Endodermal cell (in vitro differentiated cells): Measurements from ENCODE around the gene IPPK. TPM values are rescaled to one million over a fixed set of nuclear protein-coding genes. Genes with fewer than 3 reads are reported as not detected.

ENCODE experiments used
- DNase-seq: peaks from one replicate; pipeline ENCODE4 v3.0.0-alpha.2; 2017
- H3K27ac ChIP-seq: 2 replicates; pipeline ENCODE4 v1.5.1; 2013; ENCODE audit warnings: mild to moderate bottlenecking, low read depth, low read length, moderate library complexity
- H3K27me3 ChIP-seq: 2 replicates; pipeline ENCODE4 v1.6.1; 2013; ENCODE audit warnings: mild to moderate bottlenecking, low read length, moderate library complexity; ENCODE audit not compliant: insufficient read depth, control insufficient read depth, poor library complexity, severe bottlenecking
- H3K36me3 ChIP-seq: 2 replicates; pipeline ENCODE4 v1.7.0; 2013; ENCODE audit warnings: mild to moderate bottlenecking, low read length, moderate library complexity; ENCODE audit not compliant: control insufficient read depth, insufficient read depth
- H3K4me1 ChIP-seq: one replicate; pipeline ENCODE4 v1.7.0; 2013; ENCODE audit warnings: low read length; ENCODE audit not compliant: control insufficient read depth, insufficient read depth
- H3K4me3 ChIP-seq: 2 replicates; pipeline ENCODE4 v1.5.1; 2013; ENCODE audit warnings: mild to moderate bottlenecking, low read length, moderate library complexity
- H3K9ac ChIP-seq: 2 replicates; pipeline ENCODE4 v1.6.1; 2013; ENCODE audit warnings: mild to moderate bottlenecking, low read length, moderate library complexity; ENCODE audit not compliant: poor library complexity, severe bottlenecking; ENCODE audit errors: extremely low read depth
- H3K9me3 ChIP-seq: 2 replicates; pipeline ENCODE4 v1.6.1; 2013; ENCODE audit warnings: mild to moderate bottlenecking, low read length, moderate library complexity; ENCODE audit not compliant: control insufficient read depth
- H3K27ac Mint-ChIP-seq: 2 replicates; pipeline ENCODE4 v1.8.0; 2020; ENCODE audit warnings: mixed read lengths
- H3K27me3 Mint-ChIP-seq: 2 replicates; pipeline ENCODE4 v1.8.0; 2021; ENCODE audit warnings: mild to moderate bottlenecking, mixed read lengths; ENCODE audit not compliant: insufficient read depth
- H3K36me3 Mint-ChIP-seq: 2 replicates; pipeline ENCODE4 v1.8.0; 2020; ENCODE audit warnings: low read depth, mixed read lengths
- H3K4me1 Mint-ChIP-seq: 2 replicates; pipeline ENCODE4 v1.8.0; 2020; ENCODE audit warnings: mixed read lengths
- H3K4me3 Mint-ChIP-seq: 2 replicates; pipeline ENCODE4 v1.8.0; 2020; ENCODE audit warnings: mild to moderate bottlenecking, moderate library complexity, mixed read lengths
- H3K9me3 Mint-ChIP-seq: 2 replicates; pipeline ENCODE4 v1.8.0; 2020; ENCODE audit warnings: mild to moderate bottlenecking, mixed read lengths
- WGBS, 2 experiments: methylation state at CpG; one replicate each; pipeline versions ENCODE4 v1.1.5 to v1.1.7; 2013; ENCODE audit warnings: missing lambda C conversion rate in 2 of 2, mixed read lengths in 1 of 2; ENCODE audit not compliant: insufficient coverage in 1 of 2, insufficient read length in 1 of 2; 5-methylcytosine and 5-hydroxymethylcytosine counted together
- total RNA-seq, 2 donors: library from RNA; stranded (reverse); fragmentation: NEBNext Ultra II Directional in 1 of 2; extraction: Animal tissue kit (Norgen Biotek cat#: 25700) in 1 of 2; gene quantifications; 2 replicates in 1 of 2; 3 replicates in 1 of 2; pipeline ENCODE4 v1.2.1, GENCODE V29; 2021
- TF ChIP-seq, protein P1 (sequence below): fragments of 200-600 bp; sonication (generic); conservative IDR thresholded peaks from 2 replicates; pipeline ENCODE4 v1.5.0; 2021; ENCODE audit warnings: antibody characterized with exemption, mild to moderate bottlenecking

The IPPK gene
- total RNA-seq, 2 donors from 2014 or later, result 9.3 TPM

DNA sequence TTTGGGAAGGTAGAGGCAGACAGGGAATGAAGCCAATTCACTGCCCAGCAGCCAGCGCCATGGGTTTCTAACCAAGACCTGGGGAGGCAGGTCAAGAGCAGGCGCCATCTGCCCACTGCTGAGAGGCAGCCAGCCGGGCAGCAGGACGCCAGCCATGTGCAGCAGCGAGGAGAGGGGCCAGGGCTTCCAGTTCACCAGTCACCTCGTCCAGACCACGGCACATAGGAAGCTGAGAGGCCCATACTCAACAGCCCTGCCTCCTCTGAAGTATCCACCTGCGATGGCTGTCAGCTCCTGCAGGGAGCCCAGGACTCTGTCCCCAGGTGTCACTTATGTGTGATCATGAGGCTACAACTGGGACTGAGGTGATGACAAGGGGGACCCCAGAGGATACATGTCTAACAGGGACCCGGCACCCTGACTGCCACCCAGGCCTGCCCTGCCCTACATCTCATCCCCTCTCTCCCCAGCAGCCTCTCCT is 30.1 kb downstream of the IPPK start:
- Histone ChIP-seq H3K9me3 (no peaks in the 10 kb centered on the region), H3K36me3 (peaks cover 42% of the 10 kb centered on the region), H3K4me3 (no peak overlapping the region), H3K9ac (no peak overlapping the region), H3K27ac (no peak overlapping the region), H3K4me1 (no peaks in the 10 kb centered on the region), H3K27me3 (no peaks in the 10 kb centered on the region)
- Mint-ChIP-seq H3K9me3 (no peaks in the 10 kb centered on the region), H3K36me3 (peaks cover 44% of the 10 kb centered on the region), H3K4me1 (no peaks in the 10 kb centered on the region), H3K27me3 (no peaks in the 10 kb centered on the region), H3K4me3 (no peak overlapping the region), H3K27ac (no peak overlapping the region)
- no peak for DNase-seq
- TF ChIP-seq, protein P1, sequence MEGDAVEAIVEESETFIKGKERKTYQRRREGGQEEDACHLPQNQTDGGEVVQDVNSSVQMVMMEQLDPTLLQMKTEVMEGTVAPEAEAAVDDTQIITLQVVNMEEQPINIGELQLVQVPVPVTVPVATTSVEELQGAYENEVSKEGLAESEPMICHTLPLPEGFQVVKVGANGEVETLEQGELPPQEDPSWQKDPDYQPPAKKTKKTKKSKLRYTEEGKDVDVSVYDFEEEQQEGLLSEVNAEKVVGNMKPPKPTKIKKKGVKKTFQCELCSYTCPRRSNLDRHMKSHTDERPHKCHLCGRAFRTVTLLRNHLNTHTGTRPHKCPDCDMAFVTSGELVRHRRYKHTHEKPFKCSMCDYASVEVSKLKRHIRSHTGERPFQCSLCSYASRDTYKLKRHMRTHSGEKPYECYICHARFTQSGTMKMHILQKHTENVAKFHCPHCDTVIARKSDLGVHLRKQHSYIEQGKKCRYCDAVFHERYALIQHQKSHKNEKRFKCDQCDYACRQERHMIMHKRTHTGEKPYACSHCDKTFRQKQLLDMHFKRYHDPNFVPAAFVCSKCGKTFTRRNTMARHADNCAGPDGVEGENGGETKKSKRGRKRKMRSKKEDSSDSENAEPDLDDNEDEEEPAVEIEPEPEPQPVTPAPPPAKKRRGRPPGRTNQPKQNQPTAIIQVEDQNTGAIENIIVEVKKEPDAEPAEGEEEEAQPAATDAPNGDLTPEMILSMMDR, result no peak
- 91 to 97% methylated on average over 7 to 9 of the region's 9 CpGs for WGBS, 2 experiments

DNA sequence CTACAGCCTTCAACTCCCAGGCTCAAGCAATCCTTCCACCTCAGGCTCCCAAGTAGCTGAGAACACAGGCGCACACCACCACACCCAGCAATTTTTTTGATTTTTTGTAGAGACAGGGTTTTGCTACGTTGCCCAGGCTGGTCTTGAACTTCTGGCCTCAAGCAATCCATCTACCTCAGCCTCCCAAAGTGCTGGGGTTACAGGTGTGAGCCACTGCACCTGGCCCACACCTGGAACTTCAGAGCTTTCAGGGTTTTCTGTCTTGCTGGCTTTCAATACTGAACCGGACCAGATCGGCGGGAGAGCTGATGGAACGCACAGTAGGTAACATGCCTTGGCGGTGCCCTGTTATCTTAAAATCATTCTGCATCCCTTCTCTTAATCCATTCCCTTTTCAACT is 30.8 kb downstream of the IPPK start:
- Mint-ChIP-seq H3K9me3 (no peaks in the 10 kb centered on the region), H3K27me3 (no peaks in the 10 kb centered on the region), H3K4me3 (no peak overlapping the region), H3K27ac (peak overlapping the region; percentile 48), H3K36me3 (peaks cover 43% of the 10 kb centered on the region), H3K4me1 (peaks cover 2% of the 10 kb centered on the region)
- Histone ChIP-seq H3K4me1 (no peaks in the 10 kb centered on the region), H3K9ac (no peak overlapping the region), H3K9me3 (no peaks in the 10 kb centered on the region), H3K36me3 (peaks cover 39% of the 10 kb centered on the region), H3K27me3 (no peaks in the 10 kb centered on the region), H3K27ac (no peak overlapping the region), H3K4me3 (no peak overlapping the region)
- 93 to 95% methylated on average over 3 to 7 of the region's 7 CpGs for WGBS, 2 experiments
- no peak for DNase-seq
- TF ChIP-seq, protein P1, result no peak

DNA sequence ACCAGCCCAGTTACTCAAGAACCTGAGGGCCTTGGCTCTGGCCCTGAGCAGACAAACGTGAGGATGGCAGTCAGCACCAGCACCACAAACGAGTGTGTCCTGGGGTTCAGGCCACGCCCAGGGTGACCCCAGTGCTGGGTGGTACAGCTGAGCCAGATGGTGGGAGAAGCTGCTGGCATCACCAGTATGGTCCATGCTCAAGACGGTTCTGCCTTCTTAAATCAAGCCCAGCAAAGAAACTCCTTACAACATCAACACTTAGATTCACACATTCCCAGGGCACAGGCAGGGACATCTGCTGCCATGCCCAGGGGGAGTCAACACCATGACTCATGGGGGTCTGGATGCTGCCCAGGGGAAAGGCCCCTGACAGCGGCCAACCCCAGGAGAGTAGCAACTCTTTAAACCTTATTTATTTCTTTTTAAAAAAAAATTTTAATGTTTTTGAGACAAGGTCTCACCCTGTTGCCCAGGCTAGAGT is 31.3 kb downstream of the IPPK start:
- H3K9me3 Mint-ChIP-seq, result no peaks in the 10 kb centered on the region
- TF ChIP-seq, protein P1, result no peak
- Histone ChIP-seq H3K4me1 (no peaks in the 10 kb centered on the region), H3K27ac (no peak overlapping the region), H3K9ac (no peak overlapping the region), H3K36me3 (peaks cover 39% of the 10 kb centered on the region), H3K4me3 (no peak overlapping the region), H3K9me3 (no peaks in the 10 kb centered on the region), H3K27me3 (no peaks in the 10 kb centered on the region)
- WGBS, 2 experiments, result 83 to 93% methylated on average over 3 to 4 of the region's 5 CpGs
- no peak for DNase-seq
- H3K27ac Mint-ChIP-seq, result no peak overlapping the region
- peaks cover 39% of the 10 kb centered on the region for H3K36me3 Mint-ChIP-seq
- H3K4me3 Mint-ChIP-seq, result no peak overlapping the region
- H3K4me1 Mint-ChIP-seq, result peaks cover 2% of the 10 kb centered on the region
- no peaks in the 10 kb centered on the region for H3K27me3 Mint-ChIP-seq
